Spleen (tissue), 7 donors: ENCODE data around the gene NSD2.

ENCODE experiments used
- CTCF ChIP-seq, 11 experiments: fragments of 200-600 bp in 7 of 11; fragments of 450-650 bp in 4 of 11; sonication (generic) in 4 of 11; IDR thresholded peaks in 8 of 11; conservative IDR thresholded peaks in 3 of 11; 1 replicate in 7 of 11; 2 replicates in 4 of 11; pipeline versions ENCODE4 v1.4.0 to v1.8.0; 2016 to 2021; ENCODE audit warnings: antibody characterized with exemption in 11 of 11, inconsistent platforms in 4 of 11, mild to moderate bottlenecking in 1 of 11
- POLR2AphosphoS5 ChIP-seq, 3 donors: sonication (generic); formaldehyde crosslinking; IDR thresholded peaks; one replicate each; pipeline ENCODE4 v1.5.1; 2017; ENCODE audit warnings: antibody characterized with exemption in 3 of 3
- donor health status: DM: no; HTN: no; CAD: no; lungs with moderate emphysema.
- donor health status: DM: no; HTN: no; CAD: no.
- donor health status: DM: no; HTN: no; CAD: no.

DNA sequence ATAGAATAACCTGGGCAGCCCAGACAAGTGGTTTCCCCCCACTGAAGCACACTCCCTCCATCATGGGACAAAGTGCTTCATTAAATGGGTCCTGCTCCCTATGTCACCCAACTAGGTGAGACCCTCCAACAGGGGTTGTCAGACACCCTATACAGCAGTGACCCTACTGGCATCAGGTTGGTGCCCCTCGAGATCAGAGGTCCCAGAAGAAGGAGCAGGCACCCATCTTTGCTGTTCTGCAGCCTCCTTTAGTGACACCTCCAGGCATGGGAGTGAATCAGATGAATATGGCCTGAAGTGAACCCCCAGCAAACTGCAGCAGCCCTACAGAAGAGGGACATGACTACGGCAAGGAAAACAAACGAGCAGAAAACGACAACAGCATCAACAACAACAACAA is 126.5 kb downstream of the NSD2 start:
- TF ChIP-seq POLR2AphosphoS5 (IDR thresholded peaks at IDR 0.05) (no peak), CTCF (IDR thresholded peaks at IDR 0.05 in 8 of 11, conservative IDR thresholded peaks at IDR 0.05 in 3 of 11) (no peak)
